AG09309 (cell line): ENCODE data around the gene ENOPH1.
"Not testable (repeated sequence)": the region's sequence is repeated elsewhere in the genome, so short reads cannot be mapped to it uniquely, and the experiment has no call there.

ENCODE experiments used
- DNase-seq: peaks from one replicate; pipeline ENCODE4 v3.0.0-alpha.2; 2010; ENCODE audit warnings: low read depth
- H3K4me3 ChIP-seq: 2 replicates; pipeline ENCODE4 v1.5.1; 2011; ENCODE audit warnings: mild to moderate bottlenecking, low read depth, low read length, moderate library complexity; ENCODE audit not compliant: control insufficient read depth
- TF ChIP-seq, protein P1 (sequence below): IDR thresholded peaks from 2 replicates; pipeline ENCODE4 v1.5.1; 2011; ENCODE audit warnings: mild to moderate bottlenecking, low read depth, low read length, inconsistent platforms; ENCODE audit not compliant: insufficient read depth, control insufficient read depth; ENCODE audit errors: missing control alignments

ENOPH1 gene

DNA sequence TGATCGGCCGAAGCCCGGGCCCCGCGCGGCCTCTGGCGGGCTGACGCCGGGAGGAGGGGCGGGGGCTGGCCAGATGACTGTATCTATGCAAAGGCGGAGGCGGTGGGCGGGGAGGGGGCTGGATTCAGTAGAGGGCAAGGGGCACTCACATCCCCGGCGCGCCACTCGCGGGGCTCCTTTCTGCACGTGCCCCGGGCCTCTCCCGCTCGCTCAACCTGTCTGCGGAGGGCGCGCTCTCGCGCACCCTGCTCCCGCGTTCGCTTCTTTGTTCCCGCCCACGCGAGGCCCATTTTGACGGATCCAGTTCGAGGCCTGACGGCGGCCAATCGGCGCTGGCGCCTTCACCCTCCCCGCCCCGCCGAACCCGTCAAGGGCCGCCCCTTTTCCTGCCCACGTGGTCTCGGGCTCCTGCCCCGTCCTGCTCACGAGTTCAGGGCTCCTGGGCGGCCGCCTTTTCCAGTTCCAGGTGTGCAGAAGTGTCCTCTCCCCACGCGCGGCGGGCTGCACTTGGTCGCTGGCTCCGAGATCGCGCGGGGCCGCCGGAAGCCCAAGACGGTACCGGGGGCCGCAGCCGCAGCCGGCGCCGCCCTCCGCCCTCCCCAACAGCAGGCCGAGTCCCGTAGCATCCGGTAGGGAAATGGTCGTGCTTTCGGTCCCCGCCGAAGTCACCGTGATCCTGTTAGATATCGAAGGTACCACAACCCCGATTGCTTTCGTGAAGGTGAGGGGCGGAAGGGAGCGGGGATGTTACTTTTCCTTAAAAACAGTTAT, at the start of gene ENOPH1, which contains the start of gene HNRNPDL:
Gene ENOPH1, plus strand, starts transcription at position 398 of the 771 bp plus-strand sequence. Its CDS starts 240 bp downstream, at position 638.
Gene HNRNPDL, minus strand, starts transcription at position 270 of the 771 bp plus-strand sequence. CDS start 772 bp downstream, outside the sequence.
- DNase-seq = peak; percentile 69
- H3K4me3 ChIP-seq = peak within 1 kb of the TSS; percentile 98
- TF ChIP-seq, protein P1, sequence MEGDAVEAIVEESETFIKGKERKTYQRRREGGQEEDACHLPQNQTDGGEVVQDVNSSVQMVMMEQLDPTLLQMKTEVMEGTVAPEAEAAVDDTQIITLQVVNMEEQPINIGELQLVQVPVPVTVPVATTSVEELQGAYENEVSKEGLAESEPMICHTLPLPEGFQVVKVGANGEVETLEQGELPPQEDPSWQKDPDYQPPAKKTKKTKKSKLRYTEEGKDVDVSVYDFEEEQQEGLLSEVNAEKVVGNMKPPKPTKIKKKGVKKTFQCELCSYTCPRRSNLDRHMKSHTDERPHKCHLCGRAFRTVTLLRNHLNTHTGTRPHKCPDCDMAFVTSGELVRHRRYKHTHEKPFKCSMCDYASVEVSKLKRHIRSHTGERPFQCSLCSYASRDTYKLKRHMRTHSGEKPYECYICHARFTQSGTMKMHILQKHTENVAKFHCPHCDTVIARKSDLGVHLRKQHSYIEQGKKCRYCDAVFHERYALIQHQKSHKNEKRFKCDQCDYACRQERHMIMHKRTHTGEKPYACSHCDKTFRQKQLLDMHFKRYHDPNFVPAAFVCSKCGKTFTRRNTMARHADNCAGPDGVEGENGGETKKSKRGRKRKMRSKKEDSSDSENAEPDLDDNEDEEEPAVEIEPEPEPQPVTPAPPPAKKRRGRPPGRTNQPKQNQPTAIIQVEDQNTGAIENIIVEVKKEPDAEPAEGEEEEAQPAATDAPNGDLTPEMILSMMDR = no peak

DNA sequence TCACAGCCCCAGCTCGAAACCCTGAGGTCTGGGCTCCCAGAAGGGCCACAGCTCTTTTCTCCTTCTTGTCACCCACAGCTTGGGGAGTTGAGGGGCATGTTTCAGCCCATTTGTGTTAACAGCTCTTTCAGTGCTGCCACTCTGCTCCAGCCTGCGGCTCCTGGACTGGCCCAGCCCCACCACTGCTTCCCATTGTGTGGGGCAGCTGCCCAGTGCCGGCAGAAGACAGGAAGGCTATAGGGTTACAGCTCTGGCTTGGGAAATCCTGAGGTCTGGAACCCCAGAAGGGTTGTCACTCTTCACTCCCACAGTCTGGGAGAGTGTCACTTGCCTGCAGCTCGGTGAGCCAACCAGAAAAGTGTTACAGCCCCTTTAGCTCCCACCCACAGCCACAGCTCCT, 49.6 kb upstream of the ENOPH1 start:
- no peak overlapping the region for H3K4me3 ChIP-seq
- TF ChIP-seq, protein P1 = no peak
- no peak for DNase-seq

DNA sequence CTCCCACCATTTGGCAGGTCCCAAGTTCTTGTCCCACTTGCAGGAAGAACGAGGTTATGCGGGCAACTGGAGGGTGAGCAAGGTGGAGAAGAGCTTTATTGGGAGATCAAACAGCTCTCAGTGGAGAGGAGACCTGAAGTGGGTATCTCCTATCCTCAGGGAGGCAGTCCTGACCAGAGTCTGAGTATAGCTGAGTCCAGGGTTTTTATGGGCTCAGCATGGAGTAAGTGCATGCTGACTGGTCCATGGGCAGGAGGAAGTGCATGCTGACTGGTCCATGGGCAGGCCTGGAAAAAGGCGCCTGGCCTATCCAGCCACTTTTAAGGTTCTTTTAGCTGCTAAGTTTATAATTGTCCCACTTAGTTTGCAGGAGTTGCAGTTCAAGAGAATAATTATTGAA, 49.2 kb upstream of the ENOPH1 start:
- no peak for DNase-seq
- H3K4me3 ChIP-seq = no peak overlapping the region
- TF ChIP-seq, protein P1 = no peak

DNA sequence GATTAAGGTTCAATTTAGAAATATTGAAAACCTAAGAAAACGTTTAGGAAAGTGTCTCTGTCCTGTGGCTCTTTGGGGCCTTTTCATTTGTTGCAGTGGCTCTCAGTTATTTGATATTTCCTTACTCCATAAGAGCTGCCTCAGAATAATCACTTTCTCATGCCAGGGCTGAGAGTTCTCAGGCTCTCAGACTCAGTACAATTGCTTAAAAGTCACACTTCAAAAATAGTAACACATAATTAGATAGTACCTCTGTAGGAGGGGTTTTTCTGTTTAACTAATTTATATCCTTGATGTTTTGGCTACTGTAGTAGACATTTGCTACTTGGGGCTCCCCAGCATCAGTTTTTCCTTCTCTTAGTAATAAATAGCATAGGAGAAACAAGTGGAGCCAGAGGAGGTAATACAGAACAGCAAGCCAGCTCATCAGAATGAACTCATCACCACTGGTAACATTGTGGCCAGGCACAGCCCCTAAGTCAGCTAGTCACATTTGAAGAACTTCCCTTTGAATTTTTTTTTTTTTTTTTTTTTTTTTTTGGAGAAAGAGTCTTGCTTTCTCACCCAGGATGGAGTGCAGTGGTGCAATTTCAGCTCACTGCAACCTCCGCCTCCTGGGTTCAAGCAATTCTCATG, 48.6 kb upstream of the ENOPH1 start:
- no peak for DNase-seq
- TF ChIP-seq, protein P1 = no peak
- H3K4me3 ChIP-seq = no peak overlapping the region

DNA sequence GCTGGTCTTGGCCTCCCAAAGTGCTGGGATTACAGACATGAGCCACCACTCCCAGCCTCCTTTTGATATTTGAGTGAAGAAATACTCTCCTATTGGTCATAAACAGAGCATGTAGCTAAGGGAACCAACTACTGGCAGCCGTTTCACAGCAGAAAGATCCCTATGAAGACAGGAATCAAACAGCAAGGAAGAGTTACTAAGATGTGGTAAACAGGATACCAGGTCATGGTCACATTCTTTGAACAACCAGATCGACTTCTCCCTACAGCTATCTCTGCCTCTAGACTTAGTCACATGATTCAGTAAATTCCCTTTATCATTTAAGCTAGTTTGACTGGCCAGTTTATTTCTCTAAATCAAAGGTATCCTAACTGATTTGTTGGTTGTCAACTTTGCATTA, 47.6 kb upstream of the ENOPH1 start:
- TF ChIP-seq, protein P1 = no peak
- no peak for DNase-seq
- no peak overlapping the region for H3K4me3 ChIP-seq

DNA sequence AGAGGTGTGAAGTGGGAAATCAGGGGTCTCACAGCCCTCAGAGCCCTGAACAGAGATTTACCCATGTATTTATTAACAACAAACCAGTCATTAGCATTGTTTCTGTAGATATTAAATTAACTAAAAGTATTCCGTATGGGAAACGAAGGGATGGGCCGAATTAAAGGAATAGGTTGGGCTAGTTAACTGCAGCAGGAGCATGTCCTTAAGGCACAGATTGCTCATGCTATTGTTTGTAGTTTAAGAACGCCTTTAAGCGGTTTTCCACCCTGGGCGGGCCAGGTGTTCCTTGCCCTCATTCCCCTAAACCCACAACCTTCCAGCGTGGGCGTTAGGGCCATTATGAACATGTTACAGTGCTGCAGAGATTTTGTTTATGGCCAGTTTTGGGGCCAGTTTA, 44.1 kb upstream of the ENOPH1 start:
- not testable (repeated sequence) for H3K4me3 ChIP-seq, DNase-seq

DNA sequence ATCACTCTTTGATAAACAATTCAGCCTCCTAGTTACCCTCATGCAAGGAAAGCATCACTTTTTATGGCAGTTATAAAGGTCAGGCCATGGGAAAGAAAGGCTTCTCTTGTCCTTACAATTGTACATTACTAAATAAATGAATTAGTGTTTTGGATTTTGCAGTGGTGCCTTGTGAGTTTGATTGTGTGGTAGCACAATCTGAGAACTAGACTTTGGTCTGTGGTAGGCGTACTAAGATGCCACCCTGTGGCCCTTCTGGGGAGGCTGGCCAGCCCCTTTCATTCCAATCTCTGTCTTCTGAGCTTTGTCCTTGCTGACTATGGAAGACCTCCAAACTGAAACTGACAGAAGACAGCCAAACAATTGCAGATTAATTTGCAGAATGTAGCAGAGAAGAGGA, 42.0 kb upstream of the ENOPH1 start:
- no peak overlapping the region for H3K4me3 ChIP-seq
- no peak for DNase-seq
- TF ChIP-seq, protein P1 = no peak

DNA sequence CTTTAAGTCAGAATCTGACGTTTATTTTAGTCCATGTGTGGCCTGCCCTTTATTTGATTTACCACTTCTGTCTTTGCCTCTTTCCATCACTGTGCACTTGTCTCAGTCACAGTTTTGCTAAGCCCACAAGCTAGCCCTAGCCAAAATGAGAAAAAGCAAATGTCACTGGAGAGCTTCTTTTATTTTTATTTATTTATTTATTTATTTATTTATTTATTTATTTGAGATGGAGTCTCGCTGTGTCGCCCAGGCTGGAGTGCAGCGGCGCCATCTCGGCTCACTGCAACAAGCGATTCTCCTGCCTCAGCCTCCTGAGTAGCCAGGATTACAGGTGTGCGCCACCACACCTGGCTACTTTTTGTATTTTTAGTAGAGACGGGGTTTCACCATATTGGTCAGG, 40.3 kb upstream of the ENOPH1 start:
- not testable (repeated sequence) for H3K4me3 ChIP-seq

More for the DNA sequence above, 40.3 kb upstream of the ENOPH1 start:
- DNase-seq = not testable (repeated sequence)
